NOMO-1 treated with dmso at 0.1 percent for 144 hours (cell line): Measurements from ENCODE around the gene SYCE3.
"Not testable (repeated sequence)": the region's sequence is repeated elsewhere in the genome, so short reads cannot be mapped to it uniquely, and the experiment has no call there.

Experiments used
- DNase-seq: peaks from one replicate; lab custom pipeline; 2025; ENCODE audit not compliant: unreplicated experiment; lab: John Stamatoyannopoulos, UW

The SYCE3 gene

GRCh38 chr22:50562523-50563412, at the start of gene SYCE3:
Gene SYCE3 (minus strand): TSS chr22:50562919. CDS start chr22:50556405, 6,514 bp downstream.
- peak; percentile 93 for DNase-seq

GRCh38 chr22:50612168-50612527, 49.4 kb upstream of the SYCE3 start:
- DNase-seq: no peak

- DNase-seq: no peak
Observed at GRCh38 chr22:50611341-50612060, 48.8 kb upstream of the SYCE3 start.

DNA sequence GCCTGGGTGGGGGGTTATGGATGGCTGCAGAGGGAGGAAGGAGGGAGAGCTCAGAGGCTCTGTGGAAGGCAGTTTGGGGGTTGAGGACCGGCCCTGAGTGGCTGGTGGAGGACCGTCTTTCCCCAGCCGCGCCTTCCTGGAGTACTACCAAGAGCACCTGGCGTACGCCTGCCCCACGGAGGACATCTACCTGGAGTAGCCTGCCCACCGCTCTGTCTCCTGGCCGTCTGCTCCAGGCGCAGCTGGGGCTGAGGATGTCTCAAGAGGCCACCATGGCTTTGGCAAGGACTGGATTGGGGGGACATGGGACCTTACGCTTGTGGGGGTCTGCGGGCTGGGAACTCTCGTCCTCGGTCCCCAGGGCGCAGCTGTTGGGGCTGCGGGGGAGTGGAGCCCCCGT, 47.9 kb upstream of the SYCE3 start:
- DNase-seq: no peak

GRCh38 chr22:50610041-50610451, 47.3 kb upstream of the SYCE3 start:
- no peak for DNase-seq

DNA sequence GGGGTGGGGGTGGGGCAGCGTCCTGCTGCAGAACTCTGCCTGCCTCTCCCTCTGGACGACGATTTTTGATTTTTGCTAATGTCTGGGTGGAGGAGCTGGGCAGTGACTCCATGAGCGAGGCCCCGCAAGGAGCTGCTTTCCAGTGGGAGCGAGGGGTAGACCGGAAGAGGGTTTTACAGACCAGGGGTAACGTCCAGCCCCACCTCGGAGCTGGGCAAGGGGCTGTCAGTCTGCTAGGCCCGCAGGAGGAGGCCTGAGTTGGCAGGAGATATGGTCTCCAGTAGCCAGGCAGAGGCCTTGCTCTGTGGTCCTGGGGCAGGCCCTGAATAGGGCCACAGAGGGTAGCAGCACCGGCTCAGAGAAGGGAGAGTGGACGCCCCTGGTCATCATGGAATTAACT, 46.9 kb upstream of the SYCE3 start:
- no peak for DNase-seq

DNA sequence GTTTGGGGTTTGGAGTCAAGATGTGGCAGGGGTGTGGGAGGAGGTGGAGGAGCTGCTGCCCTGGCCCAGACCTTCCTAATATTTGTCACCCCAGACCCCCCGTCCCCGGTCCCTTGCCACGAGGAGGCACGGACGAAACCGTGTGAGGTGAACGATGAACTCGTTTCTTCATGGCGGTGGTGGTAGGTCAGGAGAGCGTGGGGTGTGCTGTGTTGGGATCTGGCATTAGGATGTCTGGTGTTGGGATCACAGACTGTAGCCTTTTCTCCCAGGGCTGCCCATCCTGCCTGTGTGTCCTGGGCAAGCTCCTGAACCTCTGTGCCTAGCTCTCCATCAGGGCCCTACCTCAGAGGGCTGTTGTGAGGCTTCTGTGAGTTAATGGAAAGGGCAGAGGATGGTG, 46.3 kb upstream of the SYCE3 start:
- DNase-seq: no peak

DNA sequence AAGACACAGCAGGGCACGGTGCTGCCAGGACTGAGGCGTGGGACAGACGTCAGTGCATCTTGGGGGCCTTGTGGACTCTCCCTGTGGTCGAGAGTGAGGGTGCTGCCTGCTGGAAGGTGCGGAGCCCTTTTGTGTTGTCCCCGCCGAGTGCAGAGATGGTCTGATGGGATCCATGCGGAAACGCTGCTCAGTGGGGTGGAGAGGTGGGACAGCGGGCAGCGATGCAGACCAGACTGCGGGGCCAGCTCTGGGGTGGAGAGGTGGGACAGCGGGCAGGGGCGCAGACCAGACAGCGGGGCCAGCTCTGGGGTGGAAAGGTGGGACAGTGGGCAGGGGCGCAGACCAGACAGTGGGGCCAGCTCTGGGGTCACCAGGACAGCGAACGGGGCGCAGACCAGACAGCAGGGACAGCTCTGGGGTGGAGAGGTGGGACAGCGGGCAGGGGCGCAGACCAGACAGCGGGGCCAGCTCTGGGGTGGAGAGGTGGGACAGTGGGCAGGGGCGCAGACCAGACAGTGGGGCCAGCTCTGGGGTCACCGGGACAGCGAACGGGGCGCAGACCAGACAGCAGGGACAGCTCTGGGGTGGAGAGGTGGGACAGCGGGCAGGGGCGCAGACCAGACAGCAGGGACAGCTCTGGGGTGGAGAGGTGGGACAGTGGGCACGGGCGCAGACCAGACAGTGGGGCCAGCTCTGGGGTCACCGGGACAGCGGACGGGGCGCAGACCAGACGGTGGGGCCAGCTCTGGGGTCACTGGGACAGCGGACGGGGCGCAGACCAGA, 45.5 kb upstream of the SYCE3 start:
- not testable (repeated sequence) for DNase-seq

GRCh38 chr22:50607659-50608020, 44.9 kb upstream of the SYCE3 start:
- no peak for DNase-seq

DNA sequence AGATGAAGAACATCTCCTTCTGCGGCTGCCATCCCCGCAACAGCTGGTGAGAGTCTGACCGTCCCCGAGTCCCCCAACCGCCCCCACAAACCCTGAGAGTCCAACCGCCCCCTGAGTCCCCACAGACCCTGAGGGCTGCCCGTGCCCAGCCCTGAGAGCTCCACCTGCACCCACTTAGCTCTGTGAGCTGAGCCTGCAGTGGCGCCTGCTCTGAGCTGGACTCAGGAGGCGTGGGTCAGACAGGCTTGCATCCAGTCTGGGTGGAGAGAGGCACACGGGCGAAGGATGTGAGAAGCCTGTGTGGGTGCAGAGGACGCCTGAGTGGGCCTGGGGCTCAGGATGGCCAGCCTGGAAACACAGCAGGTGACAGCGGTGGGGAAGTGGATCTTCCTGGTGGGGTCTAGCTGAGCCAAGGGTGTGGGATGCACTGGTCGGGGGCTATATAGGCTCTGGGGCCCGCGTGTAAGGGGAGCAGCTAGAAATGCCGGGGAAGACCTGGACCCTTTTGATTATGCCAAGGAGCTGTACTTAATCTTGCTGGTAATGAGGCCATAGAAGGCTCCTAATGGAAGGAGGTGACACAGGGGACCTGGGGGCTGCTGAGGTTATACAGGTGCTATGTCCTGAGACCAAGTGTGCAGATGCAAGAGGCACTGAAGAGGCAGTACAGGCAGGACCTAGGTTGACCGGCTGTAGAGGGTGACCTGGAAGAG, 44.4 kb upstream of the SYCE3 start:
- DNase-seq: no peak

DNA sequence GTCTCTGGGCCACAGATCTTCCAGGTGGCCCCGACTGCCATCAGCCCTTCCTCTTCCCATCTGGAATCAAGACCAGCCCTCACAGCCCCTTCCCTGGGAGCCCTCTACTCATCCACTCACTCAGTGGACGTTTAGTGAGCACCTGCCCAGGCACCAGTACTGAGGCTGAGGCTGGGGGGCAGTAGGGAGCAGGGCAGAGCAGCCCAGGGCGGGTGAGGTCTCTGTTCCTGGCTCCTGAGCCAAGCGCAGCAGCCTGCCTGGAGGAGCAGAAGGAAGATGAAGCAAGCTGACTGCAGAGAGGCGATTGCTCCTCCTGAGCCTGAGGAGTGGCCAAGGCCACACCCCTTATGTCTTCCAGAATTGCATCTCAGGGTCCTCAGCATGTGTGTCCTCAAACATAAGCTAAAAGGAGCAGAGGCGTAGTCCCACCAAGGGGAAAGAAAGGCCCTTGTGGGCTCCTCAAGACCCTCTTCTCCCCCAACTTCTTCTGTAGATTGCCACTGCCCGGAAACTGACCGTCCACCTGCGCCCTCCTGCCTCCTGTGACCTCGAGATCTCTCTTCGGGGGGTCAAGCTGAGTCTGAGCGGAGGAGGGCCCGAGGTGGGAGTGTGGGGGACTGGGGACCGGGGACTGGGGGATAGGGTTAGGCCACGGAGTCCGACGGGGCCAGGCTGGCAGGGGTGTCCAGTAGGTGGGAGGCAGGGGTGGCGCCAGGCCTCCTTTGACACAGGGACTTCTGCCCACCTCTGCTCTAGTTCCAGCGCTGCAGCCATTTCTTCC, 43.6 kb upstream of the SYCE3 start:
- DNase-seq: no peak

GRCh38 chr22:50605613-50606074, 42.9 kb upstream of the SYCE3 start:
- DNase-seq: no peak

- no peak for DNase-seq
Observed at GRCh38 chr22:50605002-50605612, 42.4 kb upstream of the SYCE3 start.

- no peak for DNase-seq
Observed at GRCh38 chr22:50604256-50605001, 41.7 kb upstream of the SYCE3 start.

DNA sequence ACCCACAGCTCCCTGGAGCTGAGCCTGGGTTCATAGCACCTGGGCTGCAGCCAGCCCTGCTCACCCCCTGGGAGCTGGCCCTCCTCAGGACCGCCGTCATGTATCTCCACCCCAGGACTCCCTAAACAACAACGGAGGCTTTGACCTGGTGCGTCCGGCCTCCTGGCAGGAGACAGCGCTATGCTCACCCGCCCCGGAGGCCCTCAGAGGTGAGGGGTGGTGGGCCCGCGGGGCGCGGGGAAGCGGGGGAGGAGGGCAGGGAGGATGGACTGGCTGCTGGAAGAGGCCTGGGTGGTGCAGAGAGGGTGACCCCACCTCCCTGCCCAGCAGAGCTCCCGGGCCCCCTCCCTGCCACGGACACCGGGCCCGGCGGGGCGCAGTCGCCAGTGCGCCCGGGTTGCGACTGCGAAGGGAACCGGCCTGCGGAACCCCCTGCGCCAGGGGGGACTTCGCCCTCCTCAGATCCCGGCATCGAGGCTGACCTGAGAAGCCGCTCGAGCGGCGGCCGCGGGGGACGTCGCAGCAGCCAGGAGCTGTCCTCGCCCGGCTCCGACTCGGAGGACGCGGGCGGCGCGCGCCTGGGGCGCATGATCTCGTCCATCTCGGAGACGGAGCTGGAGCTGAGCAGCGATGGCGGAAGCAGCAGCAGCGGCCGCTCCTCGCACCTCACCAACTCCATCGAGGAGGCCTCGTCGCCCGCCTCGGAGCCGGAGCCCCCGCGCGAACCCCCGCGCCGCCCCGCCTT, 41.0 kb upstream of the SYCE3 start:
- no peak for DNase-seq

DNA sequence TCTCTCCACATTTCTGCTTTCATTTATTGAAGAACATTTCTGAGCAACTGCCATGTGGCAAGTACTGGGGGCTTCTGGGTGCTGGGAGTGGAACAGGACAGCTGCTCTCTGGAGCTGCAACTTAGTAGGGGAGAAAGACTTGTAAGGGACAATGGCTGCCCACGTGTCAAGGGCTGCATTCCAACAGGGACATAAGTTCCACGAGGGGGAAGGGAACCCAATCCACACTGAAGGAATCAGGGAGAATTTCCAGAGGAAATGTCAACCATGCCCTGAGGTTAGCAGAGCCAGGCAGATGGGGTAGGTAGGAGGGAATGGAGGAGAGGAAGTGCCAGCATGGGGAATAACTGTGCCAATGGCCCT, 39.6 kb upstream of the SYCE3 start:
- no peak for DNase-seq

DNA sequence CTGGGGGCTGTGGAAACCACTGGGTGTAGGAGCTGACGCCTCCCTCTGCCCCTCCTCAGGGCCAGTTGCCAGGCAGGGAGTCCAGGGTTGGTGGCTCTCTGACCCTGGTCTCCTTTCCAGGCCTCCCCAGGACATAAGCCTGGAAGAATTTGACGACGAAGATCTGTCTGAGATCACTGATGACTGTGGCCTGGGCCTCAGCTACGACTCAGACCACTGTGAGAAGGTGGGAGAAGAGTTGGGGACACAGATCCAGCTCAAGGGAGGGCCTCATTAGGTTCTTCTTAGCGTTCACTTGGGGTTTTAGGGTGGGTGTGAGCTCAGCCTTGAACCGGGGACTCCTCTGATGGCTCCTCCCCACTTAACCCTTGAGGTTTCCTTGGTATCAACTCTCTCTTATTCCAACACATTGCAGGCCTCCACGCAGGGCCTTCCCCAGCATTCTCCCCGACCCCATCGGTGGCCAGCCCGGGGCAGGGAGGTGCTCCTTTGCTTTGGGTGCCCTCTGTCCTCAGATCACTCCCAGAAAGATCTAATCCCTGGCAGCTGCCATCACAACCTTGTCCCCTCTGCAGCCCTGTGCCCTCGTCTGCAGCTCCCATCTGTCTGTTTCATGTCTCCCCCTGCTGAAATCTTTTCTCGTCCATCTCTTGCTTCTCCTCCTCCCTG, 39.1 kb upstream of the SYCE3 start:
- DNase-seq: no peak
